NCI-H2107 treated with DMSO at 0.1 percent for 48 hours (cell line): Measurements from ENCODE around the gene TSPEAR.
"Not testable (repeated sequence)": the region's sequence is repeated elsewhere in the genome, so short reads cannot be mapped to it uniquely, and the experiment has no call there.

Experiments used
- DNase-seq: peaks from one replicate; lab custom pipeline; 2025; ENCODE audit not compliant: unreplicated experiment; lab: John Stamatoyannopoulos, UW

TSPEAR gene

DNA sequence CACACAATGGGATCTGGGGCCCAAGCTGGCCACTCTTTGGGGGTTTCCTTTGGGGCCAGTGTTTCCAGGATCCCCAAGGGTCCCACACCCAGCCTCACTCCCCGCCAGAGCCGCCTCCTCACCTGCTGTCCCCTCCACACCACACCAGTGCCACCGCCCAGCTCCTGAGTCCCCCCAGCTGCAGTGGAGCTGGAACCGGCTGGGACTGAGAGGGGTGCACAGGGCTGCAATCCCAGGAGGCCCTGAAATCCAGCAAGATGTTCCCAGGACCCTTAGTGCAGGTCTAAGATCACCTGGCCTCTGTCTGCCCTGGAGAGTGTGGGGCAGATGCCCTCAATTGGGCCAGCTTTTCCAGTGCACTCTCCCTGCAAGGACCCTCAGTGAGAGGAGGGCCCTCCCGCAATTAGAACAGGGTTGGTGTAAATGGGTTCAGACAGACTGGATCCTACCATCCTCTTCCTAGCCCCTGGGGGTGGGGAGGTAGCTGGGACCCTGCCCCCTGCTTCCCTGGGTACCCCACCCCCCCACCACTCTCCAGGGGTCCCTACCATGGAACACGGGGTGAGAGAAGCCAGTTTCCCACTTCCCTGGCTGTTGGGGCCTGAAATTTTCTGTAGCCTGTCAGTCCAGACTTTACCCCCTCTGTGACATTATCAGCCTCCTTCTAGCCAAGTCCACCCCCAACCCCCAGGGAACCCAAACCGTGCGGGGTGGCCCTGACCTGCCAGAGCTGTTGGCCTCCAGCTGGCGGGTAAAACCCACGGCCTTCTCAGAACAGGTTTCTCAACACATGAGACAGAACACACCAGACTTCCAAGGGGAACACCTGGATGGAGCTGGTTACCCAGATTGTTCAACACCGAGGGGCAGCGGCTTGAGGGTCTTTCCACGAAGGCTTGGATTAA is 7.4 kb downstream of the TSPEAR start:
- no peak for DNase-seq

DNA sequence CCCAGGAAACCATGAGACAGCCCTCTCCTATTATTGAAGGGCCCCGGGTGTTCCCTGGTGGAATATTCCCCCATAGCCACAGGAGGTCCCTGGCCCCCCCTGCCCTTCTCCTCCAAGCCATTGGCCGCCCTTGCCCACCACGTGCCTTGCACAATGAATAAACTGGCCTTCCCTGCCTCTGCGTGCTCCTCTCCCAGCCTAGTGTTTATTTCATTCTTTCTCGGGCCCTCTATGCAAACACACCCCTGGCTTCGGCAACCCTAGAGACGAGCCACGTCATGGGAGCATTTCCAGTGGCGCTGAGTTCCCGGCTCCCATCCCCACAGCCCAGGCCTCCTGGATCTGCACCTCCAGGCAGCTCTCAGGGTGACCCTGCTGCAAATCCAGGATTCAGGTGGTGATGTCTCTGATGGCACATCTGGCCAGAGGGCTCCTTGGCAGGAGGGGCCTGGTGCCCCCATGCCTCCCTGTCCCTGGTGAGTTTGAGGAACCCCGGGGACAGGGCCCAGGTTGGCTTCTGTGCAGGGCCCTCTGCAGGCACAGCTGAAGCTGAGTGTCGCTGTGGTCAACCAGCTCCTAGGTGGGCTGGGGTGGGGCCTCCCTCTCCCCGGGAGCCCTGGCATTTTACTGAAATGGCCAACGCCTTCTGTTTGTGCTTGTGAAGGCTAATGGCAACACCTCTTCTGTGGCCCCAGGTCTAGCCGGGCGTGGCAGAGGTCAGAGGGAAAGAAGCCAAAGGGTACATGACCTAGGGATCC is 8.2 kb downstream of the TSPEAR start:
- peak; percentile 90 for DNase-seq

DNA sequence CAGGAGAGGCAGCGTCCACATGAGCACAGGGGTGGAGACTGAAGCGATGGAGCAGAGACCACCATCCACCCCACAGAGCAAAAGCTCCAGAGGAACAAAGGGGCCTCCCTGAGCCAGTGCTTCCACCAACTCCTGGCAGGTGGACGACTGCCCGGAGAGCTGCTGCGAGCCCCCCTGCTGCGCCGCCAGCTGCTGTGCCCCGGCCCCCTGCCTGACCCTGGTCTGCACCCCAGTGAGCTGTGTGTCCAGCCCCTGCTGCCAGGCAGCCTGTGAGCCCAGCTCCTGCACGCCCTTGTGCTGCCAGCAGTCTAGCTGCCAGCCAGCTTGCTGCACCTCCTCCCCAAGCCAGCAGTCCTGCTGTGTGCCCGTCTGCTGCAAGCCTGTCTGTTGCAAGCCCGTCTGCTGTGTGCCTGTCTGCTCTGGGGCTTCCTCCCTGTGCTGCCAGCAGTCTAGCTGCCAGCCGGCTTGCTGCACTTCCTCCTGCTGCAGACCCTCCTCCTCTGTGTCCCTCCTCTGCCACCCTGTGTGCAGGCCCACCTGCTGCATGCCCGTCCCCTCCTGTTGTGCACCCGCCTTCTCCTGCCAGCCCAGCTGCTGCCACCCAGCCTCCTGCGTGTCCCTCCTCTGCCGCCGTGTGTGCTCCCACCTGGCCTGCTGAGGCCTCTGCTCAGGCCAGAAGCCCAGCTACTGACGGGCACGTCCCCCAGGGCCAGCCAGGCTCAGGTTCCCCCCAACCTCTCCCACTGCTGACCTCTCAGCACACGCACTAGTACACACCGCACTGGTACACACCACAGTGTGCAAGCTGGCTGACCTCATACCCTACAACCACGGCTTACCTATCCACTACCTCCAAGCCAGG is 9.0 kb downstream of the TSPEAR start:
- DNase-seq, result peak; percentile 67

DNA sequence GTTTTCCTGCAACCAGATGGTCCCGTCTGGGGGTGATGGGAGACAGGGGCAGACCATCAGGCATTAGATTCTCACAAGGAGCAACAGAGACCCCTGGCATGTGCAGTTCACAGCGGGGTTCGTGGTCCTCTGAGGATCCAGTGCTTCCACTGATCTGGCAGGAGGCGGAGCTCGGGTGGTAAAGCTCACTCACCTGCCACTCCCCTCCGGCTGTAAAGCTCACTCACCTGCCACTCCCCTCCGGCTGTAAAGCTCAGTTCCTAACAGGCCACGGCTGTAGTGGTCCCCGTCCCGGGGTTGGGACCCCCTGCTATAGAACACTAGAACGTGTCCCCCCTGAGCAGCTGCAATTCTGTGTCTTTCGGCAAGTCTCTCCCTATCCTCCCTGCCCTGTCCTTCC is 9.8 kb downstream of the TSPEAR start:
- DNase-seq, result no peak

DNA sequence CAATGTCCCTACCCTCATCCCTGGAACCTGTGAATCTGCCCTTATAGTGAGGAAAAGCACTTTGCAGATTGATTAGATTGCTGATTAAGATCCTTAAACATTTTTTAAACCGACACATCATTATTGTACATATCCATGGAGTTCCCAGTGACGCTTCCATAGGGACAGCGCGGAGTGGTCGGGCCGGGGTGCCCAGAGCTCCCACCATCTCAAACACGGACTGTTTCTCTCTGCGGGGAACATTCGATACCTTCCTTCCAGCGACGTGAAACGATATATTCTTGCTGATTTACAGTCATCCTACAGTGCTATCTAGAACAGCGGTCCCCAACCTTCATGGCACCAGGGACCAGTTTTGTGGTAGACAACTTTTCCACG is 10.4 kb downstream of the TSPEAR start:
- DNase-seq, result no peak

DNA sequence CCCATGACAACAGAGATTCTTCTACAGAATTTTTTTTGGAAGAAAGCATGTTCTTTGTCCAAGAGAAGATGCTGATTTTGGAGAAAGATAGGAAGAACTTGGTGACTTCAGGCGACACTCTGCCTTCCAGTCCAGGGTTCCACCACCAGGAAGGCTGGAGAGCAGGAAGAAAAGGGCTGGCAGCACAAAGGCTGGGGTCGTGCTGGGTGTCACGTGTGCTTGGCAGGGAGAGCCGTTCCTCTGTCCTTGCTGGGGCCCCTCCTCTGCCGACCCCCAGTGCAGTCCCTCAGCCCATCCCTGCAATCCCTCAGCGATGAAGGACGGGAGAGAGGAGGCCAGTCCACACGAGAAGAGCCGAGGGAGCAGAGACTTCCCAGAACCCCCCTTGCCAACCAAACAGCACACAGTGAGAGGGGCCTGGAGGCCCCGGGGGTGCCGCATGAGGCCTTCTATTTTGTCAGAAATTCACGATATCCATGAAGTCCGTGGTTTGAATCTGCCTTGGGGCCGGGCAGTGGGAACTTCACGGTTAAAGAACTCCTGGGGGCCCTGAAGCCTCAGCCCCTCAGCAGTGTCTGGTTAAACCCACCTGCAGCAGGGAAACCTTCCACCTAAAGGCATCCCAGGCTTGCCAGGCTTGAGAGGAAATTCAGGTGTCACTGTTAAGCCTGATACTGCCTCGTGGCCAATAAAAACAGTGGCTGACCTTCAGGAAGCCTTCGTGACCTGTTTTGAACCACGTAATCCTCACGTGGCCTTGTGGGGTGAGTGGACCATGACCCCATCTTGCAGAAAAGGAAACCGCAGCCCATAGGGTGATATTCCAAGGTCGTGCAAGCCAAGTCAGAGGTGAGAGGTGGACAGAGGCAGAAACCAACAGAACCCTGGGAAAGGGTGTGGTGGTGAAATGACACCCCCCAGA is 11.0 kb downstream of the TSPEAR start:
- no peak for DNase-seq

DNA sequence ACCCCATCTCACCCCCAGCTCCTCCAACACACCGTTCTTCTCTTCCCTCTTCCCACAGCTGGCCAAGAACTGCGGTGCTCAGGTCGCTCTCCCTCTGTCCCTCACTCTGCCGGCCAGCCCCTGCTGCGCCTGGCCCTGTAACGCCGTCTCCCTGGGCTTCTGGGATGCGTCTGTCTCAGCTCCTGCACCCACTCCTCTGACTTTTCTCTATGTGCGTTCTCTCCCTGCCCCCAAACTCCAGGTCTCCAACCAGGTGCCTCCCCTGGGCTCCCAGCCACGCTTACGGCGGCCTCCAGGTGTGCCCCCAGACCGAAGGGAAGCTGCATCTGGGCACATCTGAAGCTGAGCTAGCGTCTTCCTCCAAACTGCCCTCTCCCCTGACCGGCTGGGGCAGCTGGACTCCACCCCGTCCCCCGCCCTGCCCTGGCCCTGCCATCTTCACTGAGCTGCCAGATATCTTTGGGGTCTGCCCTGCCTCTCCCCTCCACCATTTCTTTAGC is 11.8 kb downstream of the TSPEAR start:
- DNase-seq, result no peak

DNA sequence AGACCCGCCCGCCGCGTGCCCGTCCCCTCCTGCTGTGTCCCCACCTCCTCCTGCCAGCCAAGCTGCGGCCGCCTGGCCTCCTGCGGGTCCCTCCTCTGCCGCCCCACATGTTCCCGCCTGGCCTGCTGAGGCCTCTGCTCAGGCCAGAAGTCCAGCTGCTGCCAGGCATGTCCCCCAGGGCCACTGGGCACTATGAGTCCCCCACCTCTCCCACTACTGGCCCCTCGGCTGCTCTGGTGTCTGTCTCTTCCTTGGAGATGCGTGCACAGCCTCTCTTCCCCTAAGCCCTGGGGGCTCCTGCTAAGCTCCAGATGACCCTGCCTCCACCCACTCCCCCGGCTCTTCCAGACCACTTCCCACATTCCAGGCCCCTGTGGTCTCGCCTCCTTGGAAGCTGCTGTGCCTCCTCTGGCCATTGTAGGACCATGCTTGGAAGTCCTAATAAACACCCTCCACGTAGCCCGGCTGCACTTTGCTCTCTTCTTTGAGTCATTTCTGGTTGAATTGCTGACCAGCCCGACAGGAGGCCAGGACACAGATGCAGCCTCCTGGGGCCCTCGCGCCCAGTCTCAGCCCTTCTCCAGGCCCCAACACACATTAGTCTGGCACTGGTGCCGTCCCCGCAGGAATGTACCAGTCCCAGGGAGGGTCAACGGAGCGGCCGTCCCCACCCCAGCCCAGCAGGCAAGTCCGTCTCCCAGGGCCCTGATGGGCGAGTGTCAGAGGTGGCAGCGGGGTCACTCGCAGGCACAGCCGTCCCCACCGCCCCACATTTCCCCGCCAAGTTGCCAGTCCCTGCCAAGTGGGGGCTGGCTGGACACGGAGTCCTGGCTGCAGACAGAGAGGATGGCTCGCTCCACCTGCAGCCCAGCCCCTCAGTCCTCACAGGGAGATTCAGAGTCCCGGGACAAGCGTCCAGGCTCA is 13.3 kb downstream of the TSPEAR start:
- no peak for DNase-seq

DNA sequence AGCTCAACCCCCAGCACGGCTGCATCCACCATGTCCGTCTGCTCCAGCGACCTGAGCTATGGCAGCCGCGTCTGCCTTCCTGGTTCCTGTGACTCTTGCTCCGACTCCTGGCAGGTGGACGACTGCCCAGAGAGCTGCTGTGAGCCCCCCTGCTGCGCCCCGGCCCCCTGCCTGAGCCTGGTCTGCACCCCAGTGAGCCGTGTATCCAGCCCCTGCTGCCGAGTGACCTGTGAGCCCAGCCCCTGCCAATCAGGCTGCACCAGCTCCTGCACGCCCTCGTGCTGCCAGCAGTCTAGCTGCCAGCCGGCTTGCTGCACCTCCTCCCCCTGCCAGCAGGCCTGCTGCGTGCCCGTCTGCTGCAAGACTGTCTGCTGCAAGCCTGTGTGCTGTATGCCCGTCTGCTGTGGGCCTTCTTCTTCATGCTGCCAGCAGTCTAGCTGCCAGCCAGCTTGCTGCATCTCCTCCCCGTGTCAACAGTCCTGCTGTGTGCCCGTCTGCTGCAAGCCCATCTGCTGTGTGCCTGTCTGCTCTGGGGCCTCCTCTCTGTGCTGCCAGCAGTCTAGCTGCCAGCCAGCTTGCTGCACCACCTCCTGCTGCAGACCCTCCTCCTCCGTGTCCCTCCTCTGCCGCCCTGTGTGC is 14.1 kb downstream of the TSPEAR start, which contains the start of gene KRTAP10-12:
Gene KRTAP10-12, plus strand, starts transcription at position 1 of the 639 bp plus-strand sequence. Its CDS starts 30 bp downstream, at position 31.
- not testable (repeated sequence) for DNase-seq

DNA sequence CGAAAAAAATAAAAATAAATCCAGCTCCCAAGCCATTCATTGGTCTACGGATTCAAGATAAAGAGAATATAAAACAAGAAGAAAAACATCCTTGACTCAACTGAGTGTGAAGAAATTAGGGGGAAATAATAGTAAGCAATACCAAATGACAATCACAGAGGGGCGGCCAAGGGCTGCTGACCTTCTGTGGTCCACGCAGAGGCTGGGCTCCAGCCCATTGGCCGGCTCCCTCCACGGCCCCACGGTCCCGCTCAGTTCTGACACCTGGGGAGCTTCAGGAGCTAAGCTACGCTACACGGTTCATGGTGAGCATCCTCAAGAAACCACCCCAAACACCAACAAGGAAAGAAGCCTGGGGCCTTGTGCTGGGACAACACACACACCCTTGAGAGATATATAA is 14.8 kb downstream of the TSPEAR start:
- DNase-seq, result no peak

DNA sequence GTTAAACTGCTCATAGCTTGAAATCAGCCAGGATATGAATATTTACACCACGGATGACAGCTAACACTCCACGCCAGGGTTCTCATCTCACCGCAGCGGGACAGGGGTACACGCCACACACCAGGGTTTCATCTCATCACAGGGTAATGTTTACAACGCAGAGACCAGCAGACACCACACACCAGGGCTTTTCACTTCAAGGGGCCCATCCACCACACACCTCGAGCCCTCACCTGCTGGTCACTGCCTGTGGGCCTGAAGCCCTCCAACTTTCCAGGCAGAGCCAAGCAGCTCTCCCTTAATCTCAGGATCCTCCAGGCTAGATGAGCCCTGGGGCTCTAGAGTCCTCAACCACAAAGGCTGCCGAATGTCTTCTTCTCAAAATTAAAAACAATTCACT is 15.7 kb downstream of the TSPEAR start:
- DNase-seq, result no peak

DNA sequence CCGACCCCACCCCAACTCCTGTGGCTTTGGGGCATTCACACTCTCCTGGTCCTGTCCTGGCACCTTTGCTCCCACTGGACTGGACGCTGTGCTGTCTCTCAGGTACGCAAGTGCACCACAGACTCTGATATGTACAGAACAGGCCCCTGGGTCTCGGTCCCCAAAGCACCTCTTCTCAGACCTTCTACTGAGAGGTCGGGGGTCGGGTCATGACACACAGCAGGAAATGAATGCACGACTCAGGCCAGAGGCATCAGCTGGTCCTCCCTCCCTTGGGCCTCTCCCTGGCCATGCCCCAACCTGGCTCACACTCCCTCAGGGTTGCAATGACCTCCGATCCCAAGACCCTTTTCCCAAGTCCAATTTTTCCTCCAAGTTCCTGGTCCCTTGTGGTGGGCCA is 16.2 kb downstream of the TSPEAR start:
- DNase-seq, result no peak

DNA sequence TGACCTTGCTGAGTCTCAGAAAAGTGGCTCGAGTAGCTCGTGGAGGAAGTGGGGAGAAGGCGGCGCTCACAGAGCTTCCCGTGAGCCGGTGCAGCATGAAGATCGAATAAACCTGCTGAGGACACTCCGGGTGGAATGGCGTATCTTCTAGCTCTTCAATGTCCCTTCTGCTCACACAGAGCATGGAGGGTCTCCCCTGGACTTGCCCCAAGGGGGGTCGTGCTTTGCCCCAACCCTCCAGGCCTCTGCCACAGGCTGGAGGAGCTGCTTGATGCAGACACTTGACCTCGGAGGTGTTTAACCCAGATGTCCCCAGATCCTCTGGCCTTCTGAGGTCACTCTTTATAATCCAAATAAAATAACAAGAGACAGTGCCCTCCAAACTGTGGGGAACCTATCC is 16.6 kb downstream of the TSPEAR start:
- no peak for DNase-seq

DNA sequence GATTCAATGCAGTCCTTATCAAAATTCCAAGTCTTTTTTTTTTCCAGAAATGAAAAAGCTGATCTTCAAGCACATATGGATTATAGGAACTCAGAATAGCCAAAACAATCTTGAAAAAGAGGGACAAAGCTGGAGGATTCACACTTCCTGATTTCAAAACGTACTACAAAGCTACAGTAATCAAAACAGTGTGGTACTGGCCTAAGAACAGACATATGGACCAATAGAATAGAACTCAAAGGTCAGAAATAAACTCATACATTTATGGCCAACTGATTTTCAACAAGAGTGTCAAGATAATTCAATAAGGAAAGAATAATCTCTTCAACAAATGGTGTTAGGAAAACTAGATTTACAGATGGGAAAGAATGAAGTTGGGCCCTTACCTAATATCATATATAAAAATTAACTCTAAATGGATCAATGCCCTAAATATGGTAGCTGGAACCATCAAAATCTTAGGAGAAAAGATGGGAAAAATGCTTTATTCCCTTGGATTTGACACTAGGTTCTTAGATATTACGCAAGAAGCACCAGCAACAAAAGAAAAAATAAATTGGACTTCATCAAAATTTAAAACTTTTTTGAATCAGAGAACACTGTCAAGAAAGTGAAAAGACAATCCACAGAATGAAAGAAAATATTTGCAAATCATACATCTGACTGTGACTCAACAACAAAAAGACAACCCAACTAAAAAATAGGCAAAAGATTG is 18.4 kb downstream of the TSPEAR start:
- no peak for DNase-seq

DNA sequence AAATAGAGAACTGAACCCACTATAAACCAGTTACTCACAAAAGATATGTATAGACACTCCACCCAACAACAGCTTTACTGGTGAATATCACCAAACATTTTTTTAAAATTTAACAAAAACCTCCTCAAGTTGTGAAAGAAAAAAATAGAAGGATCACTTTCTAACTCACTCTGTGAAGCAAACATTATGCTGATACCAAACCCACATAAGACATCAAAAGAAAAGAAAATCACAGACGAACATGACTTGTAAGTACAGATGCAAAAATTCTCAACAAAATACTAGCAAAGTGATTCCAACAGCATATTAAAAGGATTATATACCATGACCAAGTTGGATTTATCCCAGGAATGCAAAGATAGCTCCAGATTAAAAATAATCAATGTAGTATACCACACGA is 19.7 kb downstream of the TSPEAR start:
- no peak for DNase-seq

DNA sequence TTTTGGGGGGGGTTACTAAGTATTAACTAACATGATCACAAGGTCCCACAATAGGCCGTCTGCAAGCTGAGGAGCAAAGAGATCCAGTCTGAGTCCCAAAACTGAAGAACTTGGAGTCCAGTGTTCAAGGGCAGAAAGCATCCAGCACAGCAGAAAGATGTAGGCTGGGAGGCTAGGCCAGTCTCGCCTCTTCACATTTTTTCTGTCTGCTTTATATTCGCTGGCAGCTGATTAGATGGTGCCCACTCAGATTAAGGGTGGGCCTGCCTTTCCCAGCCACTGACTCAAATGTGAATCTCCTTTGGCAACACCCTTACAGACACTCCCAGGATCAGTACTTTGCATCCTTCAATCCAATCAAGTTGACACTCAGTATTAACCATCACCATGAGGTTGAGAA is 21.6 kb downstream of the TSPEAR start:
- not testable (repeated sequence) for DNase-seq

DNA sequence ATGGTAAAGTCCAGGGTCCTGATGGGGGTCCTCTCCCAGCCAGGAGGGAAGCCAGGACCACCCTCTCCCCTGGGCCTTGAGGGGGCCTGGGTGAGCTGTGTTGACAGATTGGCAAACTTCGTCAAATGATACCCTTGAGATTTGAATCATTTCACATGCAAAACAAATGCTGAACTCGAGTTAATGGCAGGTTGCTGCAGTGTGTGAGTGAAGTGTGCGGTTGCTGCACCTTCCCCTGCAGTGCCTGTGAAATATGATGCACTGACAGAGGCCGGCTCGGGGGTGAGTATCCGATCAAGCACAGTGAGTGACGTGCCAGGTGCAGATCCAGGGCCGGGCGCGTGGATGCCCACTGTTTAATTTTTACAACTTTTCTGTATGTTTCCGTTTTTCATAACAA is 23.7 kb downstream of the TSPEAR start:
- peak; percentile 88 for DNase-seq
